Sigmoid colon (tissue), 7 donors: ENCODE measurements around the gene CFLAR. TPM values are rescaled to one million over a fixed set of nuclear protein-coding genes. Genes with fewer than 3 reads are reported as not detected.

Source experiments
- DNase-seq: peaks from one replicate; pipeline ENCODE4 v3.0.0-alpha.2; 2019
- H3K27ac ChIP-seq, 4 donors: fragments of 200-600 bp; sonication (generic); one replicate each; pipeline ENCODE4 v1.5.1; 2016 to 2019; ENCODE audit warnings: mild to moderate bottlenecking in 1 of 4
- H3K27me3 ChIP-seq, 3 donors: fragments of 200-600 bp; sonication (generic); one replicate each; pipeline ENCODE4 v1.5.1; 2019; ENCODE audit warnings: mild to moderate bottlenecking in 1 of 3
- H3K36me3 ChIP-seq, 4 donors: fragments of 200-600 bp; sonication (generic); one replicate each; pipeline ENCODE4 v1.5.1; 2016 to 2019
- H3K4me1 ChIP-seq, 4 donors: fragments of 200-600 bp; sonication (generic); one replicate each; pipeline ENCODE4 v1.5.1; 2017 to 2019
- H3K4me3 ChIP-seq, 4 donors: fragments of 200-600 bp; sonication (generic); one replicate each; pipeline ENCODE4 v1.5.1; 2017 to 2019; ENCODE audit warnings: mild to moderate bottlenecking in 2 of 4, moderate library complexity in 1 of 4
- H3K9me3 ChIP-seq, 4 donors: fragments of 200-600 bp in 3 of 4; sonication (generic) in 3 of 4; one replicate each; pipeline versions ENCODE4 v1.5.1 to v1.6.1; 2013 to 2019
- CTCF ChIP-seq, 4 experiments: fragments of 450-650 bp in 3 of 4; fragments of 200-600 bp in 1 of 4; IDR thresholded peaks; one replicate each; pipeline ENCODE4 v1.5.1; 2016 to 2019; ENCODE audit warnings: antibody characterized with exemption in 4 of 4, mild to moderate bottlenecking in 3 of 4, moderate library complexity in 2 of 4
- EP300 ChIP-seq, 4 donors: sonication (generic); formaldehyde crosslinking; IDR thresholded peaks; one replicate each; pipeline ENCODE4 v1.6.1; 2017; ENCODE audit warnings: antibody characterized with exemption in 4 of 4
- POLR2A ChIP-seq, 2 donors: fragments of 450-650 bp; IDR thresholded peaks; one replicate each; pipeline ENCODE4 v1.6.1; 2016; ENCODE audit warnings: antibody characterized with exemption in 2 of 2, mild to moderate bottlenecking in 2 of 2, moderate library complexity in 2 of 2
- POLR2AphosphoS5 ChIP-seq, 4 donors: sonication (generic); formaldehyde crosslinking; IDR thresholded peaks; one replicate each; pipeline ENCODE4 v1.6.1; 2017; ENCODE audit warnings: antibody characterized with exemption in 4 of 4
- WGBS, 2 donors: extraction: QIAGEN DNeasy Blood & Tissue Kit; methylation state at CpG; one replicate each; pipeline ENCODE4 v1.1.7; 2013; 5-methylcytosine and 5-hydroxymethylcytosine counted together
- intact Hi-C: fragments of 100-400 bp; cut with DNase I; formaldehyde crosslinking; loops from one replicate; pipeline ENCODE4 v1.15.1; 2023
- polyA plus RNA-seq, 3 donors: library from polyadenylated mRNA; stranded (reverse); fragments of 200-250 nt; gene quantifications; one replicate each; pipeline ENCODE4 v1.2.3, GENCODE V29; 2013
- total RNA-seq, 4 donors: library from RNA; depleted of rRNA; stranded (reverse); fragments of >200 nt; gene quantifications; one replicate each; pipeline ENCODE4 v1.1.0, GENCODE V29; 2016
- donor health status: healthy with polysubstance abuse.
- donor health status: Bipolar disorder and iron deficiency.
- donor health status: healthy.

The CFLAR gene
- total and polyA plus RNA-seq, 7 donors = 32.4 to 243 (median 113) TPM

GRCh38 chr2:201150454-201151020 is 34.6 kb downstream of the CFLAR start:
- DNase-seq = no peak
- peaks cover 1 to 69% (median 38%) of the 10 kb centered on the region in 4 donors for H3K36me3 ChIP-seq
- WGBS, 2 donors = 93 to 96% methylated on average over 3 of the region's 3 CpGs
- no peaks in the 10 kb centered on the region for H3K27me3 ChIP-seq
- peak overlapping the region; percentile 54 to 79 (median 74) for H3K27ac ChIP-seq
- intact Hi-C loops = no loop called here
- H3K9me3 ChIP-seq = no peaks in the 10 kb centered on the region
- no peak overlapping the region for H3K4me3 ChIP-seq
- TF ChIP-seq POLR2A (IDR thresholded peaks at IDR 0.05) = no peak
- TF ChIP-seq POLR2AphosphoS5 (IDR thresholded peaks at IDR 0.05) = no peak
- no peak for TF ChIP-seq EP300 (IDR thresholded peaks at IDR 0.05)
- no peak for TF ChIP-seq CTCF (IDR thresholded peaks at IDR 0.05)
- H3K4me1 ChIP-seq = peaks cover 0 to 47% (median 33%) of the 10 kb centered on the region in 4 donors

- Histone ChIP-seq H3K27me3 (no peaks in the 10 kb centered on the region), H3K9me3 (no peaks in the 10 kb centered on the region), H3K27ac (peak overlapping the region; percentile 54 to 79 (median 74)), H3K4me1 (peaks cover 0 to 47% (median 33%) of the 10 kb centered on the region in 4 donors), H3K36me3 (peaks cover 9 to 70% (median 40%) of the 10 kb centered on the region in 4 donors), H3K4me3 (no peak overlapping the region)
- WGBS, 2 donors = 56 to 62% methylated on average over 8 of the region's 8 CpGs
- TF ChIP-seq EP300 (IDR thresholded peaks at IDR 0.05) (no peak), CTCF (IDR thresholded peaks at IDR 0.05) (no peak), POLR2AphosphoS5 (IDR thresholded peaks at IDR 0.05) (peak in 1 of 4 donors; percentile 42)
- intact Hi-C loops = no loop called here
- DNase-seq = no peak
These were observed 35.4 kb downstream of the CFLAR start for GRCh38 chr2:201151127-201151981.

- H3K4me3 ChIP-seq = no peak overlapping the region
- TF ChIP-seq POLR2AphosphoS5 (IDR thresholded peaks at IDR 0.05) (no peak), EP300 (IDR thresholded peaks at IDR 0.05) (no peak), POLR2A (IDR thresholded peaks at IDR 0.05) (no peak), CTCF (IDR thresholded peaks at IDR 0.05) (no peak)
- peaks cover 10 to 70% (median 46%) of the 10 kb centered on the region in 4 donors for H3K36me3 ChIP-seq
- H3K9me3 ChIP-seq = no peaks in the 10 kb centered on the region
- intact Hi-C loops = no loop called here
- no peak for DNase-seq
- H3K27me3 ChIP-seq = no peaks in the 10 kb centered on the region
- peaks cover 0 to 47% (median 33%) of the 10 kb centered on the region in 4 donors for H3K4me1 ChIP-seq
- WGBS, 2 donors = 96 to 99% methylated on average over 1 of the region's 1 CpG
- peak overlapping the region in 3 of 4 donors; percentile 73 to 79 (median 76) for H3K27ac ChIP-seq
These were observed 36.6 kb downstream of the CFLAR start for GRCh38 chr2:201152517-201152916.

GRCh38 chr2:201152999-201153815 is 37.2 kb downstream of the CFLAR start:
- Histone ChIP-seq H3K4me1 (peaks cover 0 to 54% (median 37%) of the 10 kb centered on the region in 4 donors), H3K36me3 (peaks cover 10 to 75% (median 47%) of the 10 kb centered on the region in 4 donors)
- WGBS, 2 donors = 85 to 88% methylated on average over 6 of the region's 6 CpGs

More at GRCh38 chr2:201152999-201153815, 37.2 kb downstream of the CFLAR start:
- no peak for TF ChIP-seq POLR2A (IDR thresholded peaks at IDR 0.05)
- no peak for TF ChIP-seq CTCF (IDR thresholded peaks at IDR 0.05)
- TF ChIP-seq EP300 (IDR thresholded peaks at IDR 0.05) = no peak
- TF ChIP-seq POLR2AphosphoS5 (IDR thresholded peaks at IDR 0.05) = no peak
- H3K4me3 ChIP-seq = no peak overlapping the region
- DNase-seq = no peak
- no peaks in the 10 kb centered on the region for H3K27me3 ChIP-seq
- no peaks in the 10 kb centered on the region for H3K9me3 ChIP-seq
- intact Hi-C loops = no loop called here
- peak overlapping the region in 2 of 4 donors; percentile 76 to 79 for H3K27ac ChIP-seq
